ENCODE data around the gene IMMP2L.

Gene IMMP2L

GRCh38 chr7:111018447-111018846, 543.8 kb downstream of the IMMP2L start:
- DNase-seq (ENCODE audit: low read depth in 1 of 2, low spot score in 1 of 2): no peak
- in situ Hi-C loops (cut with HindIII; ENCODE audit: low pct_unique_long_range_greater_than_20kb, low sequenced_read_pairs): no loop called here
- TF ChIP-seq JUND (IDR thresholded peaks at IDR 0.05; ENCODE audit: low read depth): no peak

- no peak for TF ChIP-seq JUND (IDR thresholded peaks at IDR 0.05; ENCODE audit: low read depth)
- in situ Hi-C loops (cut with HindIII; ENCODE audit: low pct_unique_long_range_greater_than_20kb, low sequenced_read_pairs): no loop called here
These were observed 548.2 kb downstream of the IMMP2L start for GRCh38 chr7:111014079-111014478.

GRCh38 chr7:111012799-111013675, 549.3 kb downstream of the IMMP2L start:
- in situ Hi-C loops (cut with HindIII; ENCODE audit: low pct_unique_long_range_greater_than_20kb, low sequenced_read_pairs): no loop called here
- TF ChIP-seq JUND (IDR thresholded peaks at IDR 0.05; ENCODE audit: low read depth): no peak
- no peak for DNase-seq (ENCODE audit: low read depth in 1 of 2, low spot score in 1 of 2)

More at GRCh38 chr7:111014079-111014478, 548.2 kb downstream of the IMMP2L start:
- DNase-seq (ENCODE audit: low read depth in 1 of 2, low spot score in 1 of 2): no peak

- DNase-seq (ENCODE audit: low read depth in 1 of 2, low spot score in 1 of 2): no peak
- in situ Hi-C loops (cut with HindIII; ENCODE audit: low pct_unique_long_range_greater_than_20kb, low sequenced_read_pairs): no loop called here
These were observed 550.1 kb downstream of the IMMP2L start for GRCh38 chr7:111012149-111012548.

GRCh38 chr7:111011520-111011919, 550.8 kb downstream of the IMMP2L start:
- TF ChIP-seq JUND (IDR thresholded peaks at IDR 0.05; ENCODE audit: low read depth): no peak
- DNase-seq (ENCODE audit: low read depth in 1 of 2, low spot score in 1 of 2): no peak
- in situ Hi-C loops (cut with HindIII; ENCODE audit: low pct_unique_long_range_greater_than_20kb, low sequenced_read_pairs): no loop called here

More at GRCh38 chr7:111012149-111012548, 550.1 kb downstream of the IMMP2L start:
- TF ChIP-seq JUND (IDR thresholded peaks at IDR 0.05; ENCODE audit: low read depth): no peak

- DNase-seq (ENCODE audit: low read depth in 1 of 2, low spot score in 1 of 2): no peak
- in situ Hi-C loops (cut with HindIII; ENCODE audit: low pct_unique_long_range_greater_than_20kb, low sequenced_read_pairs): no loop called here
These were observed 551.5 kb downstream of the IMMP2L start for GRCh38 chr7:111010798-111011197.

GRCh38 chr7:111009526-111010040, 552.7 kb downstream of the IMMP2L start:
- in situ Hi-C loops (cut with HindIII; ENCODE audit: low pct_unique_long_range_greater_than_20kb, low sequenced_read_pairs): no loop called here
- DNase-seq (ENCODE audit: low read depth in 1 of 2, low spot score in 1 of 2): no peak
- TF ChIP-seq JUND (IDR thresholded peaks at IDR 0.05; ENCODE audit: low read depth): no peak

More at GRCh38 chr7:111010798-111011197, 551.5 kb downstream of the IMMP2L start:
- no peak for TF ChIP-seq JUND (IDR thresholded peaks at IDR 0.05; ENCODE audit: low read depth)

GRCh38 chr7:111006691-111007090, 555.6 kb downstream of the IMMP2L start:
- no peak for TF ChIP-seq JUND (IDR thresholded peaks at IDR 0.05; ENCODE audit: low read depth)

GRCh38 chr7:111006040-111006439, 556.3 kb downstream of the IMMP2L start:
- TF ChIP-seq JUND (IDR thresholded peaks at IDR 0.05; ENCODE audit: low read depth): no peak
- DNase-seq (ENCODE audit: low read depth in 1 of 2, low spot score in 1 of 2): no peak
- in situ Hi-C loops (cut with HindIII; ENCODE audit: low pct_unique_long_range_greater_than_20kb, low sequenced_read_pairs): no loop called here

More at GRCh38 chr7:111006691-111007090, 555.6 kb downstream of the IMMP2L start:
- DNase-seq (ENCODE audit: low read depth in 1 of 2, low spot score in 1 of 2): no peak
- in situ Hi-C loops (cut with HindIII; ENCODE audit: low pct_unique_long_range_greater_than_20kb, low sequenced_read_pairs): no loop called here

GRCh38 chr7:111005445-111005844, 556.8 kb downstream of the IMMP2L start:
- in situ Hi-C loops (cut with HindIII; ENCODE audit: low pct_unique_long_range_greater_than_20kb, low sequenced_read_pairs): no loop called here
- TF ChIP-seq JUND (IDR thresholded peaks at IDR 0.05; ENCODE audit: low read depth): no peak
- DNase-seq (ENCODE audit: low read depth in 1 of 2, low spot score in 1 of 2): no peak

- no peak for TF ChIP-seq JUND (IDR thresholded peaks at IDR 0.05; ENCODE audit: low read depth)
- in situ Hi-C loops (cut with HindIII; ENCODE audit: low pct_unique_long_range_greater_than_20kb, low sequenced_read_pairs): no loop called here
- DNase-seq (ENCODE audit: low read depth in 1 of 2, low spot score in 1 of 2): no peak
These were observed 557.9 kb downstream of the IMMP2L start for GRCh38 chr7:111004310-111004901.

GRCh38 chr7:111003883-111004282, 558.4 kb downstream of the IMMP2L start:
- no peak for DNase-seq (ENCODE audit: low read depth in 1 of 2, low spot score in 1 of 2)
- in situ Hi-C loops (cut with HindIII; ENCODE audit: low pct_unique_long_range_greater_than_20kb, low sequenced_read_pairs): no loop called here
- TF ChIP-seq JUND (IDR thresholded peaks at IDR 0.05; ENCODE audit: low read depth): no peak
